GM12892 (cell line): ENCODE data around the gene PTGES3L.

Experiments
- POLR2A ChIP-seq: IDR thresholded peaks from 2 replicates; pipeline ENCODE4 v1.6.1; 2011; ENCODE audit warnings: low read depth, low read length, control low read depth
- TAF1 ChIP-seq: IDR thresholded peaks from 2 replicates; pipeline ENCODE4 v1.6.1; 2011; ENCODE audit warnings: low read depth, mild to moderate bottlenecking, control low read depth, low read length, borderline replicate concordance

DNA sequence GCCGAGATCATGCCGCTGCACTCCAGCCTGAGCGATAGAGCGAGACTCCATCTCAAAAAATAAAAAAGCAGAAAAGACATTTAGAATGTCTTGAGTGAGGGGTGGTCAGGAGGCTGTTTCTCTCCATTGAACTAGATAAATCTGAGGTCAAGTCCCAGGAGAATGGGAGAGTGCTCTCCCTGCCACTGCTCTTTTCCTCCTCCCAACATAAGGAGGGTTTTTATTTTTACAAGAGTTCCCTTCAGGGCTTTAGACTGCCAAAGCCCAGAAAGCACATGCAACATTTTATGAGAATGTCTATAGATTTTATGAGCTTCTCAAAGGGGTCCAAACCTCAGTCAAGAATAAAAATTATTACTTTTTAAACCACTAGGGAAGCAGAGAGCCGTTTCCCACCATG is 46.7 kb upstream of the PTGES3L start:
- TF ChIP-seq POLR2A: no peak
- TF ChIP-seq TAF1: no peak
